GM18870 (cell line): Measurements from ENCODE around the gene TYR.
"Not testable (repeated sequence)": the region's sequence is repeated elsewhere in the genome, so short reads cannot be mapped to it uniquely, and the experiment has no call there.

Experiments used
- ATAC-seq: cut with Tn5 transposase; IDR thresholded peaks from one replicate; pipeline ENCODE4 v1.9.1; 2021; ENCODE audit warnings: moderate library complexity; ENCODE audit not compliant: unreplicated experiment

The TYR gene

DNA sequence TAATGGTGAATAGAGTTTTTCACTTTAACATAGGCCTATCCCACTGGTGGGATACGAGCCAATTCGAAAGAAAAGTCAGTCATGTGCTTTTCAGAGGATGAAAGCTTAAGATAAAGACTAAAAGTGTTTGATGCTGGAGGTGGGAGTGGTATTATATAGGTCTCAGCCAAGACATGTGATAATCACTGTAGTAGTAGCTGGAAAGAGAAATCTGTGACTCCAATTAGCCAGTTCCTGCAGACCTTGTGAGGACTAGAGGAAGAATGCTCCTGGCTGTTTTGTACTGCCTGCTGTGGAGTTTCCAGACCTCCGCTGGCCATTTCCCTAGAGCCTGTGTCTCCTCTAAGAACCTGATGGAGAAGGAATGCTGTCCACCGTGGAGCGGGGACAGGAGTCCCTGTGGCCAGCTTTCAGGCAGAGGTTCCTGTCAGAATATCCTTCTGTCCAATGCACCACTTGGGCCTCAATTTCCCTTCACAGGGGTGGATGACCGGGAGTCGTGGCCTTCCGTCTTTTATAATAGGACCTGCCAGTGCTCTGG is at the start of gene TYR:
Gene TYR (plus strand): TSS at position 185 of the 541 bp plus-strand sequence. CDS start 79 bp downstream, at position 264.
- no peak for ATAC-seq

- ATAC-seq: no peak
These were observed 41.1 kb upstream of the TYR start for GRCh38 chr11:89136606-89137005.

- no peak for ATAC-seq
These were observed 30.4 kb upstream of the TYR start for GRCh38 chr11:89147229-89147628.

DNA sequence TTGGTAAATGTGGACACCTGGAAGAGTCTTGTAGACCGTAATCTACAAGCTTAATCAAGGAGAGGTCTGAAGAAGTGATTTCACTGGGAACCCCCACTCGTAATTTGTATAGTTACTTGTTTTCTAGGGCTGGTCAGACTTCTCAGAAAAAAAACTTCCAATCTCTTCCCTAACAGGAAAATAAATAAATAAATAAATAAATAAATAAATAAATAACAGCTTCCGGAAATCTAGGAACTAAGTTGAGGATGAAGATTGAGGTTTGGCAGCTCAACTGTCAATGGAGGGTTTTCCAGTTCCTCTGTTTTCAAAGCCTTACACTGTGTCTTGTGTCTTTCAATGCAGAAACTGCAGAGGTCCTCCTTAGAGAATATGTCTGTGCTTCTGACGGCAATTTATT is 17.7 kb upstream of the TYR start:
- ATAC-seq: no peak

DNA sequence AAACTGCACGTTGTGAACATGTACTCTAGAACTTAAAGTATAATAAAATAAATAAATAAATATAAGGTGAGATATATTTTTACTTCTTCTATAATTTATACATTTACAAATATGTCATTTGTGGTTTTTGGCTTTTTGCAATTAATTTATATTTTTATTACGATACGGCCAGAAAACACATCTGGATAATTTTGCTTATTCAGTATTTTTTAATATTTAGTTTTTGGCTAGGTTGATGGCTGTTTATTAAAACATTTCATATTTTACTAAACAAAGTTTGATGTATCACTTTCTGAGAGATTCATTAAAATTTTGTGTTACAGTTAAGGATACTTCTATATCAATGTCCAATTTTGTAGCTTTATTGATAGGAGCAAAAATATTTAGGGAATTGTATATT is 15.7 kb upstream of the TYR start:
- no peak for ATAC-seq

GRCh38 chr11:89163686-89164085 is 14.0 kb upstream of the TYR start:
- ATAC-seq: no peak

- no peak for ATAC-seq
These were observed 9.3 kb upstream of the TYR start for GRCh38 chr11:89168396-89168795.

DNA sequence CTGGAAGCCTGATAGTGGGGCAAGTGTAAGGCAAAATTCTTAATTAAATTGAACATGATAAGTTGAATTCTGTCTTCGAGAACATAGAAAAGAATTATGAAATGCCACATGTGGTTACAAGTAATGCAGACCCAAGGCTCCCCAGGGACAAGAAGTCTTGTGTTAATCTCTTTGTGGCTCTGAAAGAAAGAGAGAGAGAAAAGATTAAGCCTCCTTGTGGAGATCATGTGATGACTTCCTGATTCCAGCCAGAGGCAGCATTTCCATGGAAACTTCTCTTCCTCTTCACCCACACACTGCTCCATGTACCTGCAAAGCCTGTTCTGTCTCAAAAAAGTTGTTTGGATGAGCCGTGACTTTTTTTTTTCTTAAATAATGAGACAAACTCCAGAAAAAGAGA is 1.9 kb upstream of the TYR start:
- no peak for ATAC-seq

- ATAC-seq: no peak
These were observed 737 bp upstream of the TYR start for GRCh38 chr11:89176938-89177337.

DNA sequence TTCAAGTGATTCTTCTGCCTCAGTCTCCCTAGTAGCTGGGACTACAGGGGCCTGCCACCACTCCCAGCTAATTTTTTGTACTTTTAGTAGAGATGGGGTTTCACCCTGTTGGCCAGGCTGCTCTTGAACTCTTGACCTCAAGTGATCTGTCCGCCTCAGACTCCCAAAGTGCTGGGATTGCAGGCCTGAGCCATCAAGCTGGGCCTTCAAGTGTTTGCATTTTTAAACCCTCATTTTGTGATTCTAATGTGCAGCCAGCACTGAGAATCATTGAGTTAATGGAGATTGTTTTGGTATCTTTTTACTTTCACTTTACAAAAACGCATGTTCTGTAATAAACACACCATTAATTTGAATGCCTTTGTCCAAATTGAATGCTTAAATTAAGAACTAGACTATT is 3.4 kb downstream of the TYR start:
- ATAC-seq: no peak

GRCh38 chr11:89182773-89183518 is 5.3 kb downstream of the TYR start:
- ATAC-seq: no peak

DNA sequence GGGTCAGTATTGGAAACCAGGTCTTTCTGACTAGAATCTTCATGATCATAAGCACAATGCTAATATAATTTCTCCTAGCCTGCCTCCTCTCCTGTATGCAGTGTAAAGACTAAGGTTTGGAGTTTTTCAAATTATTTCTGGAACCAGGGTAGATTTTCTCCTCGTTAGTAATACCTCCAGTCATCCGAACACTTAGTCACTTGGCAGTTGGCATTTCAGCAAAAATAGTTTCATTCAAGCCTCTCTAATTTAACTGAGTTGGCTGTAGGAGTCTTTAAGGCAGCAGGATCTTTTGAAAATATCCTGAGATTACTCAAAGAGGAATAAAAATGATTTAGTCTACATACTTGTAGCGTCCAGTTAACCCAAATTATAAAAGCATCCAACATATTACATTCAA is 6.3 kb downstream of the TYR start:
- ATAC-seq: no peak

GRCh38 chr11:89189776-89190175 is 12.1 kb downstream of the TYR start:
- no peak for ATAC-seq

DNA sequence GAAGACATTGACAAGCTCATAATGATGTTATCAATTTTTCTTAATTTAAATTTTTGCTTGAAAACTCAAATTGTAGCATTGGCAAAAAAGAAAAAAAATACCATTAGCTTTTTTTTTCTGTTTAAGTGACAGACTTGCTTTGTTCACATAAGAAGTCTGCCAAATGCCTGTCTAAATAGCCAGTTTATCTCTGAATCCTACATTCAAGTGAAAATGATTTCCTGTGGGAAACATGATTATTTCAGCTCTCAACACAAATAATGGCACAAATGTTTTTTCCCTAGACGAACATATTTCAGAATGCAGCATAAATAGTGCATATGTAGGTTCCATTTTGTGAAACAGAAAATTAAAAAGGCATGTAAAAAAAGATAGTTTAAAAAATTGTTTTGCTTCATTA is 23.5 kb downstream of the TYR start:
- no peak for ATAC-seq

DNA sequence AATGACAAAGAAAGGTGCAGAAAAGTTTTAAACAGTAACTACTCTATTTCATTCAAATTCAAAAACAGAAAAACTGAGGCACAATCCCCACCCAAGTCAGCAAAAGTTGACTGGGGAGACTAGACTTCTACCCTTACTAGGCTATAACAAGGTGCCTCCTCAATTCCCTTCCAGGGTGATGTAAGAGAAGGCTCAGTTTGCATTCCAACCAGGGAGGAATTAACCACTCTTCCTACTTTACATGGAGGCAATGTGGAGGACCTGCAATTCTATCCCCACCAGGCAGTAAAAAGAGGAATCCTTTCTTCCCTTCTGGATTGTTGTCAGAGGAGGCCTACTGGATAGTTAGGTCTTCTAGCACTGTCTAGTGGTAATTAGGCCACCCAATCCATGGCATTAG is 26.1 kb downstream of the TYR start:
- ATAC-seq: no peak

- no peak for ATAC-seq
These were observed 27.7 kb downstream of the TYR start for GRCh38 chr11:89205378-89205777.

DNA sequence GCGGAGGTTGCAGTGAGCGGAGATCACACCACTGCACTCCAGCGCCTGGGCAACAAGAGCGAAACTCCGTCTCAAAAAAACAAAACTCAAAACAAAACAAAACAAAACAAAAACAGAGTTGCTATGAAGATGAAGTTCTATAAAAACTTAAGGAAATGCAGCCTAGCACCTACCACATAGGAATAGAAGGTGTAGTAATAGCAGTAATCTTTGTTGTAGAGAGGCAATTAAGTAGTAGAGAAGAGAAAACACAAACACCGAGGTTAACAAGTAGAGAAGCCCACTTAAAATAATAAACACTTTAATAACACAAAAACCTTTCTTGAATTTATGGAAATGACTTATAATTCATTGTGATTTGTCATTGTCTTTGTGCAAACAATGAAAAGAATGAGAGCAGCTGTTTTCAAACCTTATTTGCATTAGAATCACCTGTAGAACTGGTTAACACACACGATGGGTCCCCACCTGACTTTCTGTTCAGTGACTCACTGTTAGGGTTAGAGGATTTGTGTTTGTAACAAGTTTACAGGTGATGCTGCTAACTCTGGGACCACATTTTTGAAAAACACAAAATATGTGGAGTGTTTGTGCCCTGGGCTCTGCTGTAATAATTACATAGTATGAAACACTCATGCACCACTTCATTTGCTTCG is 43.1 kb downstream of the TYR start:
- ATAC-seq: no peak

GRCh38 chr11:89235083-89235482 is 57.4 kb downstream of the TYR start:
- ATAC-seq: no peak

- ATAC-seq: no peak
These were observed 58.3 kb downstream of the TYR start for GRCh38 chr11:89235976-89236375.

GRCh38 chr11:89247007-89247406 is 69.3 kb downstream of the TYR start:
- not testable (repeated sequence) for ATAC-seq

DNA sequence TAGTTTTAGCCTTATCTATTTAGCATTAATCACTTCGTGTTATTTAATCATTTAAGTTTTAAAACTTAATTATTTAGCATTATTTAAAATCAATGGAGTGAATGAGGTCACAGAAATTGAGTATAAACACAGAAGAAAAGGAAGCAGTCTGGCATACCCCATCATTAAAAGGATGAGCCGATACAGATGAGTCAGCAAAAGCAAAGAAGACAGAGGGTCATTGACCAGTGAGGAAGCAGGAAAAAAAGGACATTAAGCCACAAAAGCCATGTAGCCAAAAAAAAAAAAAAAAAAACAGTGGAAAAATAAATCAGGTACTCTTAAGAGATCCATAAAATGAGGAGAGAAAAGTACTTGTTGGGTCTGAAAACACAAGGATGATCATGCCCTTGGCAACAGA is 71.5 kb downstream of the TYR start:
- no peak for ATAC-seq

- ATAC-seq: not testable (repeated sequence)
These were observed 83.8 kb downstream of the TYR start for GRCh38 chr11:89261483-89261882.
